Calu3 (cell line): ENCODE results near the gene SPPL3. TPM values are rescaled to one million over a fixed set of nuclear protein-coding genes. Genes with fewer than 3 reads are reported as not detected.

Source experiments
- BruUV-seq: library from RNA; stranded (reverse); fragments of 400-500 nt; replicated peaks from 2 replicates; lab custom pipeline; 2021; lab: Mats Ljungman, UMichigan
- CTCF ChIA-PET: fragments of 300-600 bp; sonication (Branson Sonifier 250); formaldehyde crosslinking; loops from one replicate; lab custom pipeline; 2022; ENCODE audit warnings: antibody characterized with exemption; lab: Charles Lee
- DNase-seq: peaks from one replicate; pipeline ENCODE4 v3.0.0; 2022
- H3K27ac Mint-ChIP-seq: one replicate; pipeline ENCODE4 v1.8.0; 2022; ENCODE audit warnings: mixed read lengths; ENCODE audit not compliant: unreplicated experiment
- H3K27me3 Mint-ChIP-seq: one replicate; pipeline ENCODE4 v1.8.0; 2022; ENCODE audit warnings: mixed read lengths; ENCODE audit not compliant: unreplicated experiment
- H3K36me3 Mint-ChIP-seq: one replicate; pipeline ENCODE4 v1.8.0; 2022; ENCODE audit warnings: mild to moderate bottlenecking, moderate library complexity, mixed read lengths; ENCODE audit not compliant: insufficient read depth, unreplicated experiment
- H3K4me1 Mint-ChIP-seq: one replicate; pipeline ENCODE4 v1.8.0; 2022; ENCODE audit warnings: mild to moderate bottlenecking, low read depth, mixed read lengths; ENCODE audit not compliant: unreplicated experiment
- H3K4me3 Mint-ChIP-seq: one replicate; pipeline ENCODE4 v1.8.0; 2022; ENCODE audit warnings: mild to moderate bottlenecking, low read depth, moderate library complexity, mixed read lengths; ENCODE audit not compliant: unreplicated experiment
- H3K9me3 Mint-ChIP-seq: one replicate; pipeline ENCODE4 v1.8.0; 2022; ENCODE audit warnings: low read depth, mixed read lengths; ENCODE audit not compliant: unreplicated experiment
- intact Hi-C: fragments of 100-400 bp; cut with micrococcal nuclease; formaldehyde crosslinking; loops from one replicate; pipeline ENCODE4 v1.10.0; 2022; ENCODE audit not compliant: unreplicated experiment
- total RNA-seq: library from RNA; stranded (reverse); gene quantifications from 2 replicates; pipeline ENCODE4 v1.2.3, GENCODE V29; 2022
- TF ChIP-seq, protein P1 (sequence below): fragments of 200-600 bp; IDR thresholded peaks from one replicate; pipeline ENCODE4 v1.8.0; 2022; ENCODE audit warnings: antibody characterized with exemption; ENCODE audit not compliant: unreplicated experiment

Gene SPPL3
- total RNA-seq, 1 experiment from 2014 or later: 61.0 TPM

DNA sequence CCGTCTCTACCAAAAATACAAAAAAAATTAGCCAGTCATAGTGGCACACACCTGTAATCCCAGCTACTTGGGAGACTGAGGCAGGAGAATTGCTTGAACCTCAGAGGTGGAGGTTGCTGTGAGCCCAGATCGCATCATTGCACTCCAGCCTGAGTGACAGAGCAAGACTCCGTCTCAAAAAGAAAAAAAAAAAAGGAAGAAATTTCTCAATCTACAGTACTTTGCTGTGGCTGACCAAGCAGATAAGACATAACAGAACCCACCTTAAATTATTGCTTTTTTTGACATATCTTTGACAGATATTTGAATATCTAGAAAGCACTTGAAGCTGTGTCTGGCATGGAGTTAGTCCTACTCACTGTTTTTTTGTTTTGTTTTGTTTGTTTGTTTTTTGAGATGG lies 39.3 kb upstream of the SPPL3 start:
- DNase-seq: no peak
- H3K27me3 Mint-ChIP-seq: peaks cover 11% of the 10 kb centered on the region
- no peaks in the 10 kb centered on the region for H3K9me3 Mint-ChIP-seq
- CTCF ChIA-PET: interaction anchor here (0.5 to 1.9 kb wide), 3 partner anchors 10 to 66 kb away, joined by 3 to 8 read pairs (median 7); no protein-coding TSS in a partner anchor
- H3K36me3 Mint-ChIP-seq: peaks cover 4% of the 10 kb centered on the region
- H3K27ac Mint-ChIP-seq: no peak overlapping the region
- BruUV-seq: no TSS peak
- H3K4me3 Mint-ChIP-seq: no peak overlapping the region
- peaks cover 8% of the 10 kb centered on the region for H3K4me1 Mint-ChIP-seq
- intact Hi-C loops: no loop called here
- TF ChIP-seq, protein P1, sequence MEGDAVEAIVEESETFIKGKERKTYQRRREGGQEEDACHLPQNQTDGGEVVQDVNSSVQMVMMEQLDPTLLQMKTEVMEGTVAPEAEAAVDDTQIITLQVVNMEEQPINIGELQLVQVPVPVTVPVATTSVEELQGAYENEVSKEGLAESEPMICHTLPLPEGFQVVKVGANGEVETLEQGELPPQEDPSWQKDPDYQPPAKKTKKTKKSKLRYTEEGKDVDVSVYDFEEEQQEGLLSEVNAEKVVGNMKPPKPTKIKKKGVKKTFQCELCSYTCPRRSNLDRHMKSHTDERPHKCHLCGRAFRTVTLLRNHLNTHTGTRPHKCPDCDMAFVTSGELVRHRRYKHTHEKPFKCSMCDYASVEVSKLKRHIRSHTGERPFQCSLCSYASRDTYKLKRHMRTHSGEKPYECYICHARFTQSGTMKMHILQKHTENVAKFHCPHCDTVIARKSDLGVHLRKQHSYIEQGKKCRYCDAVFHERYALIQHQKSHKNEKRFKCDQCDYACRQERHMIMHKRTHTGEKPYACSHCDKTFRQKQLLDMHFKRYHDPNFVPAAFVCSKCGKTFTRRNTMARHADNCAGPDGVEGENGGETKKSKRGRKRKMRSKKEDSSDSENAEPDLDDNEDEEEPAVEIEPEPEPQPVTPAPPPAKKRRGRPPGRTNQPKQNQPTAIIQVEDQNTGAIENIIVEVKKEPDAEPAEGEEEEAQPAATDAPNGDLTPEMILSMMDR: no peak

DNA sequence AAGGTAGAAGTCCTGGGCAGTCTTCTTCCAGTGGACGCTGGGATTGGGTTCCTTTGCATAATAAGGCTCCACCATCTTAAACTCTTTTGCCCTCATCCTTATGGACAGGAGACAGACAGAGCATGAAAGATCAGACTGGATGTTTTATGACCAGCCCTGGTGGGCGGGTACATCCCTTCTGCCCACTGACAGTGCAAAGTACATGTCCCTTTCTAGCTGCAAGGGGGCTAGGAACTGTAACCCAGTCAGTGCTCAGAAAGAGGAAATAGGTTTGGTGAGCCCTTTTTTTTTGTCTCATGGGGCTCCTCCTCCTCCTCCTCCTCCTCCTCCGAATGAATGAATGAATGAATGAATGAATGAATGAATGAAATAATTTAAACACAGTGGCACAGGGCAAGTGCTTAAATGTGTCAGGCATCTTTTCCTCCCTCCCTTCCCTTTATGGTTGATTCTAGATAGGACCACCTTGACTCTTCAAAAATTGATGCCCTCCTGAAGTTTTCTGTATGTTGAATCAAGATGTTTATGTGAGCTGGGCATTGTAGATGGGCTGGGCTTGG lies 37.8 kb upstream of the SPPL3 start:
- Mint-ChIP-seq H3K4me3 (no peak overlapping the region), H3K27me3 (peaks cover 26% of the 10 kb centered on the region), H3K27ac (no peak overlapping the region), H3K4me1 (peaks cover 8% of the 10 kb centered on the region), H3K9me3 (no peaks in the 10 kb centered on the region), H3K36me3 (peaks cover 4% of the 10 kb centered on the region)
- TF ChIP-seq, protein P1: no peak
- CTCF ChIA-PET: no interaction called here
- BruUV-seq: no TSS peak
- no peak for DNase-seq
- intact Hi-C loops: no loop called here

DNA sequence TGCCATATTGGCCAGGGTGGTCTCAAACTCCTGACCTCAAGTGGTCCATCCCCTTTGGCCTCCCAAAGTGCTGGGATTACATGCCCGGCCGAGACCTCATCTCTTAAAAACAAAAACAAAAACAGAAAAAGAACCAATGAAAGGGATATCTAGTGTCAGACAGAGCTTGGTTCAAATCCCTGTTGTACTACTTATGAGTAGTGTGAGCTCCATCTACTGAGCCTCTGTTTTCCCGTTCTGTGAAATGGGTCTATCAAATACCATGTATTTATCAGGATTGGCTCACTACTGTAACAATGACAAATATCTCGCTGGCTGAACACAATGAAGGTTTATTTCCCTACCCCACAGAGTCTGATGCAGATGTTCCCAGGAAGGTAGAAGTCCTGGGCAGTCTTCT lies 37.3 kb upstream of the SPPL3 start:
- intact Hi-C loops: no loop called here
- TF ChIP-seq, protein P1: no peak
- CTCF ChIA-PET: interaction anchor here (1.7 kb wide), 1 partner anchor 68 kb away, joined by 14 read pairs; no protein-coding TSS in a partner anchor
- DNase-seq: no peak
- H3K36me3 Mint-ChIP-seq: peaks cover 4% of the 10 kb centered on the region
- H3K4me3 Mint-ChIP-seq: no peak overlapping the region
- H3K9me3 Mint-ChIP-seq: no peaks in the 10 kb centered on the region
- H3K4me1 Mint-ChIP-seq: peaks cover 8% of the 10 kb centered on the region
- BruUV-seq: no TSS peak
- H3K27ac Mint-ChIP-seq: no peak overlapping the region
- H3K27me3 Mint-ChIP-seq: peaks cover 31% of the 10 kb centered on the region

DNA sequence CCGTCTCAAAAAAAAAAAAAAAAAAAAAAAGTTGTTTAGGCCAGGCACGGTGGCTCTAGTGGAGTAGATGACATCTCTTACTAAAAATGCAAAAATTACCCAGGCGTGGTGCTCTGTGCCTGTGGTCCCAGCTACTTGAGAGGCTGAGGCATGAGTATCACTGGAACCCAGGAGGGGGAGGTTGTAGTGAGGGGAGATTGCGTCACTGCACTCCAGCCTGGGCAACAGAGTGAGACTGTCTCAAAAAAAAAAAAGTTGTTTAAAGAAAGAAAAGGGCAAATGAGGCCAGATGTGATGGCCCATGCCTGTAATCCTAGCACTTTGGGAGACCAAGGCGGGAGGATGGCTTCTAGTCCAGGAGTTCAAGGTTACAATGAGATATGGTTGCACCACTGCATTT lies 36.6 kb upstream of the SPPL3 start:
- intact Hi-C loops: no loop called here
- TF ChIP-seq, protein P1: no peak
- peaks cover 37% of the 10 kb centered on the region for H3K27me3 Mint-ChIP-seq
- no TSS peak for BruUV-seq
- no peak overlapping the region for H3K27ac Mint-ChIP-seq
- peaks cover 4% of the 10 kb centered on the region for H3K36me3 Mint-ChIP-seq
- H3K9me3 Mint-ChIP-seq: no peaks in the 10 kb centered on the region
- no peak overlapping the region for H3K4me3 Mint-ChIP-seq
- peaks cover 8% of the 10 kb centered on the region for H3K4me1 Mint-ChIP-seq
- DNase-seq: no peak
- CTCF ChIA-PET: interaction anchor here (1.0 to 1.7 kb wide), 2 partner anchors 31 to 69 kb away, joined by 3 to 14 read pairs; no protein-coding TSS in a partner anchor
